K562 (cell line): ENCODE measurements around the gene ADAMTS2. TPM values are rescaled to one million over a fixed set of nuclear protein-coding genes. Genes with fewer than 3 reads are reported as not detected.

Source experiments
- ATAC-seq: fragments of 200-7000 bp; cut with Tn5 transposase; 3 replicates; pipeline ENCODE4 v1.9.1; 2020; ENCODE audit warnings: moderate library complexity
- BruUV-seq: library from RNA; stranded (reverse); fragments of 400-500 nt; replicated peaks from 2 replicates; lab custom pipeline; 2021; lab: Mats Ljungman, UMichigan
- CTCF ChIA-PET: fragments of 300-600 bp; formaldehyde crosslinking; extraction: SDS; loops from one replicate; lab custom pipeline; 2021; ENCODE audit warnings: low intra/inter-chr PET ratio; lab: Yijun Ruan, JAX
- POLR2A ChIA-PET: fragments of 300-600, 350-650 bp; sonication (Branson Sonifier 250); formaldehyde crosslinking; extraction: SDS; loops from one replicate; lab custom pipeline; 2021; ENCODE audit warnings: antibody characterized with exemption, inconsistent platforms; lab: Yijun Ruan, JAX
- DNase-seq, 4 experiments: peaks; one replicate each; pipeline versions ENCODE4 v3.0.0 to v3.0.0-alpha.2; 2011 to 2018; ENCODE audit warnings: low spot score in 3 of 4, mixed read lengths in 3 of 4; ENCODE audit errors: extremely low read depth in 1 of 4
- FAIRE-seq: peaks from 2 replicates; lab custom pipeline; 2011; peaks lifted over from hg19 to GRCh38; lab: Jason Lieb, UNC
- H2AFZ ChIP-seq: 2 replicates; pipeline ENCODE4 v1.6.0; 2011; ENCODE audit warnings: low read depth, low read length, control low read depth, inconsistent platforms
- H3K27ac ChIP-seq: fragments of 200-600 bp; 3 replicates; pipeline ENCODE4 v1.8.0; 2011; ENCODE audit warnings: low read depth, mild to moderate bottlenecking, control low read depth, inconsistent platforms, low read length, moderate library complexity, mixed read lengths; ENCODE audit errors: extremely low read depth
- H3K27me3 ChIP-seq, 2 experiments: fragments of 300-600 bp in 1 of 2; 2 replicates in 1 of 2; 3 replicates in 1 of 2; pipeline versions ENCODE4 v1.6.0 to v1.8.0; 2011; ENCODE audit warnings: inconsistent platforms in 2 of 2, low read length in 2 of 2, mild to moderate bottlenecking in 1 of 2, mixed read lengths in 1 of 2, moderate library complexity in 1 of 2; ENCODE audit not compliant: control insufficient read depth in 2 of 2, insufficient read depth in 2 of 2
- H3K36me3 ChIP-seq: fragments of 300-600 bp; 3 replicates; pipeline ENCODE4 v1.8.0; 2011; ENCODE audit warnings: mild to moderate bottlenecking, low read length, inconsistent platforms; ENCODE audit not compliant: control insufficient read depth, insufficient read depth
- H3K4me1 ChIP-seq, 2 experiments: fragments of 200-600 bp in 1 of 2; replicated peaks in 1 of 2; 2 replicates in 1 of 2; 3 replicates in 1 of 2; pipeline versions ENCODE4 v1.5.1 to v1.8.0; 2011; ENCODE audit warnings: inconsistent platforms in 2 of 2, low read length in 2 of 2, mild to moderate bottlenecking in 1 of 2, mixed read lengths in 1 of 2, moderate library complexity in 1 of 2; ENCODE audit not compliant: control insufficient read depth in 2 of 2, insufficient read depth in 2 of 2
- H3K4me2 ChIP-seq: 2 replicates; pipeline ENCODE4 v1.6.1; 2011; ENCODE audit warnings: low read length, control low read depth, inconsistent platforms, mixed read lengths; ENCODE audit not compliant: insufficient read depth
- H3K4me3 ChIP-seq: fragments of 200-600 bp; sonication (generic), shearing (Covaris generic); 2 replicates; pipeline ENCODE4 v1.5.1; 2016; ENCODE audit warnings: control low read depth, inconsistent platforms
- H3K79me2 ChIP-seq: fragments of 200-600 bp; 3 replicates; pipeline ENCODE4 v1.8.0; 2011; ENCODE audit warnings: low read length, inconsistent platforms; ENCODE audit not compliant: control insufficient read depth, insufficient read depth
- H3K9ac ChIP-seq, 2 experiments: 2 replicates each; pipeline versions ENCODE4 v1.6.0 to v1.6.1; 2011; ENCODE audit warnings: low read depth in 2 of 2, low read length in 2 of 2, control low read depth in 1 of 2, inconsistent platforms in 1 of 2, mild to moderate bottlenecking in 1 of 2, mixed read lengths in 1 of 2; ENCODE audit not compliant: insufficient read depth in 1 of 2
- H3K9me1 ChIP-seq: one replicate; pipeline ENCODE4 v1.6.0; 2011; ENCODE audit warnings: inconsistent platforms, mild to moderate bottlenecking, low read length, moderate library complexity; ENCODE audit not compliant: control insufficient read depth, insufficient read depth
- H3K9me3 ChIP-seq: replicated peaks from 2 replicates; pipeline ENCODE4 v1.5.1; 2011; ENCODE audit warnings: low read depth, low read length, inconsistent platforms; ENCODE audit not compliant: control insufficient read depth, insufficient read depth
- H4K20me1 ChIP-seq: replicated peaks from 2 replicates; pipeline ENCODE4 v1.6.1; 2011; ENCODE audit warnings: low read length, inconsistent platforms, mixed read lengths; ENCODE audit not compliant: control insufficient read depth, insufficient read depth
- FOSL1 ChIP-seq: fragments of 200-800 bp; sonication (Bioruptor generic); conservative IDR thresholded peaks from 2 replicates; pipeline ENCODE4 v1.6.1; 2016; ENCODE audit warnings: missing genetic modification characterization, missing compliant biosample characterization
- KDM4B ChIP-seq, 2 experiments: fragments of 450-650 bp in 1 of 2; sonication (generic) in 1 of 2; IDR thresholded peaks; 2 replicates each; pipeline ENCODE4 v1.6.1; 2016 to 2017; ENCODE audit warnings: borderline replicate concordance in 2 of 2, antibody characterized with exemption in 1 of 2, low read depth in 1 of 2, mild to moderate bottlenecking in 1 of 2
- MAFF ChIP-seq: IDR thresholded peaks from 2 replicates; pipeline ENCODE4 v1.6.1; 2012; ENCODE audit warnings: low read length, improper control_type of control experiment
- SREBF2 ChIP-seq: sonication (generic); formaldehyde crosslinking; IDR thresholded peaks from 2 replicates; pipeline ENCODE4 v1.4.0; 2020; ENCODE audit warnings: mild to moderate bottlenecking, missing genetic modification reagents
- SUPT5H ChIP-seq: fragments of 450-650 bp; IDR thresholded peaks from 2 replicates; pipeline ENCODE4 v1.6.1; 2016
- TAF1 ChIP-seq: IDR thresholded peaks from 2 replicates; pipeline ENCODE4 v1.6.1; 2011; ENCODE audit warnings: mild to moderate bottlenecking, low read length, moderate library complexity; ENCODE audit not compliant: insufficient read depth, control insufficient read depth, severe bottlenecking; ENCODE audit errors: extremely low read depth
- TEAD4 ChIP-seq, 2 experiments: sonication (generic) in 1 of 2; formaldehyde crosslinking in 1 of 2; IDR thresholded peaks; 2 replicates each; pipeline versions ENCODE4 v1.6.1 to v1.8.0; 2012 to 2022; ENCODE audit warnings: borderline replicate concordance in 1 of 2, inconsistent platforms in 1 of 2, low read length in 1 of 2, mild to moderate bottlenecking in 1 of 2, missing genetic modification reagents in 1 of 2
- XRCC3 ChIP-seq: fragments of 450-650 bp; IDR thresholded peaks from 2 replicates; pipeline ENCODE4 v1.6.1; 2017; ENCODE audit warnings: mild to moderate bottlenecking, moderate library complexity
- ZNF408 ChIP-seq: fragments of 250-450 bp; sonication (Bioruptor Pico); IDR thresholded peaks from 2 replicates; pipeline ENCODE4 v1.4.0; 2020; ENCODE audit warnings: low read depth, mild to moderate bottlenecking, moderate library complexity
- WGBS: fragments of 100-300 bp; shearing (Covaris generic); methylation state at CpG from one replicate; pipeline ENCODE4 v1.1.6; 2016; ENCODE audit warnings: low coverage, mixed read lengths; ENCODE audit not compliant: insufficient coverage; ENCODE audit errors: missing lambda C conversion rate; 5-methylcytosine and 5-hydroxymethylcytosine counted together
- in situ Hi-C: fragments of 300-500 bp; cut with MboI; formaldehyde crosslinking; loops from 4 replicates; pipeline ENCODE4 v1.15.0; 2018; ENCODE audit warnings: inconsistent platforms, mixed read lengths
- intact Hi-C: fragments of 100-400 bp; cut with micrococcal nuclease; formaldehyde crosslinking; loops from 2 replicates; pipeline ENCODE4 v1.14.2; 2022
- polyA plus RNA-seq, 8 experiments: library from polyadenylated mRNA; depleted of rRNA in 4 of 8; stranded (reverse) in 5 of 8; unstranded in 3 of 8; fragments of >200 nt; fragmentation: Nextera tagmentation in 2 of 8; fragmentation: Illumina TruSeq in 1 of 8; extraction: Ambion mirVana in 2 of 8; extraction: Trizol in 1 of 8; gene quantifications; 2 replicates each; pipeline versions ENCODE4 v1.2.1 to v1.2.3, GENCODE V29; 2011 to 2014; ENCODE audit warnings: inconsistent platforms in 1 of 8, missing spikeins in 1 of 8
- total RNA-seq, 7 experiments: library from RNA; depleted of rRNA in 6 of 7; stranded (reverse); fragments of >200 nt in 6 of 7; fragmentation: Illumina TruSeq in 2 of 7; extraction: Trizol in 2 of 7; gene quantifications; 2 replicates each; pipeline versions ENCODE4 v1.2.1 to v1.2.3, GENCODE V29; 2011 to 2021; ENCODE audit warnings: low replicate concordance in 1 of 7
- TF ChIP-seq, protein P1 (sequence below): fragments of 450-650 bp; formaldehyde crosslinking; IDR thresholded peaks from 2 replicates; pipeline ENCODE4 v1.4.0; 2022; ENCODE audit warnings: missing genetic modification characterization
- TF ChIP-seq, protein P2 (sequence below): fragments of 250-450 bp; sonication (Bioruptor Pico); IDR thresholded peaks from 2 replicates; pipeline ENCODE4 v1.5.0; 2021; ENCODE audit warnings: mild to moderate bottlenecking, borderline replicate concordance

The ADAMTS2 gene
- total and polyA plus RNA-seq, 9 of the 15 experiments (the other 6 are each of a cell fraction or from before 2014, with no cell fraction given) = not detected

DNA sequence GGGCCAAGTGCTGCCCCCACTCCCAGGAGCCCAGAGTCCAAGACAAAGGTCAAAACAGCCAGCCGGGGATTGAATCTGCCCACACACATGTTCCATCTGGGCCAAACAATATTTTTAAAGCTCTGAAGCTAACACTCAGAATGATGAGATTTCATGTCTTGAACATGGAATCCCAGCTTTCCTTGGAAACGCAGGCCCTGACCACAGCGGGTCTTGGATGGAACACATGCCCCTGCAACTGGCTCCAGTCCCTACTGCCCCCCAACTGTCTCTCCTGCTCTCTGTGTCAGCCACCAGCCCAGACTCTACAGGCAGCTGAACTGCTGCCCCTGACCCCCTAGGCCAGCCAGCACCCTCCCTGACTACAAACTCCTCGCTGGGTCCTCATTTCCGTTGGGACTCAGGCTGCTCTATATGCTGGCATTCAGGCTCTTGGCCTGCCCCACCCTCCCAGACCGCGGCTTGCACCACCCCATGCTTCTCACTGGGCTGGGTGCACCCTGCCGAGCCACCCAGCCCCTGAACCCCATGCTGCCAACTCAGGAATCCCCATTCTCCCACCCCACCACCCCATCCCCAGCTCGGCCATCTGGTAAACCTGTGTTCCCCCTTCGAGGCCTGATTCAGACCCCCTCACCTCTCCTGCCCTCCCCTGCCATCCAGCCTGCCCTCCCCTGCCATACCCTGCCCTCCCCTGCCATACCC, 71.7 kb downstream of the ADAMTS2 start:
- H3K36me3 ChIP-seq = no peaks in the 10 kb centered on the region
- in situ Hi-C loops = no loop called here
- no peaks in the 10 kb centered on the region for H4K20me1 ChIP-seq
- no peaks in the 10 kb centered on the region for H3K79me2 ChIP-seq
- H3K27ac ChIP-seq = no peak overlapping the region
- FAIRE-seq = no peak
- H3K9ac ChIP-seq = no peak overlapping the region
- 0% methylated on average over 8 of the region's 10 CpGs for WGBS
- no peak for DNase-seq
- no peak for TF ChIP-seq ZNF408 (CRISPR knock-in tag)
- TF ChIP-seq, all 486 proteins: peak for 0
- Histone ChIP-seq H3K27me3 (peaks cover 0 to 19% of the 10 kb centered on the region in 2 experiments; a peak in 2 of 5 replicates), H3K4me1 (peaks cover 4 to 12% of the 10 kb centered on the region in 2 experiments; a peak in 2 of 5 replicates), H3K9me1 (no peaks in the 10 kb centered on the region), H3K9me3 (no peaks in the 10 kb centered on the region), H3K4me2 (no peak overlapping the region), H3K4me3 (no peak overlapping the region), H2AFZ (no peak overlapping the region)
- intact Hi-C loops = no loop called here
- POLR2A ChIA-PET = interaction anchor here (0.9 kb wide), 1 partner anchor 10 kb away, joined by 3 read pairs; no protein-coding TSS in a partner anchor
- CTCF ChIA-PET = no interaction called here
- no TSS peak for BruUV-seq
- ATAC-seq = no peak

DNA sequence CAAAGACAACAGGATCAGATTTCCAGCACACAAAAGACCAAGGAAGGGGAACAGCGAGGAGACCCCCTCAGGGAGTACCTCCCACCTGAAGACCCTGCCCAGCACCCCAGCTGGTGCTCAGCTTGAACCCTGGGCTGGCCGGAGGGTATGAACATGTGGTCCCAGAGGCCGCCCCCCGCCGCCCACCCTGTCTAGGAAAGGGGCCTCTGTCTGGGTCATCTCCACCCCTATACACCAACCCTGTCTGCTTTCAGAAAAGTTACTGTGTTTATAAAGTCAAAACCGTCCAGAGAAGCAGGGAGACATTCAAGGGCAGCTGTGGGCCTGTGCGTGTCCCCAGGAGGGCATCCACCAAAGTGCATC, 72.2 kb downstream of the ADAMTS2 start:
- Histone ChIP-seq H3K79me2 (no peaks in the 10 kb centered on the region), H3K9ac (no peak overlapping the region), H3K36me3 (no peaks in the 10 kb centered on the region), H3K27ac (no peak overlapping the region), H3K4me3 (no peak overlapping the region), H3K27me3 (peaks cover 0 to 24% of the 10 kb centered on the region in 2 experiments; a peak in 2 of 5 replicates), H3K4me2 (no peak overlapping the region), H3K9me3 (no peaks in the 10 kb centered on the region), H2AFZ (no peak overlapping the region), H4K20me1 (no peaks in the 10 kb centered on the region), H3K9me1 (no peaks in the 10 kb centered on the region), H3K4me1 (peaks cover 4 to 12% of the 10 kb centered on the region in 2 experiments; a peak in 2 of 5 replicates)
- WGBS = 8% methylated on average over 6 of the region's 7 CpGs
- no peak for ATAC-seq
- BruUV-seq = no TSS peak
- ChIA-PET CTCF (no interaction called here), POLR2A (interaction anchor here (0.9 kb wide), 1 partner anchor 9 kb away, joined by 3 read pairs; no protein-coding TSS in a partner anchor)
- intact Hi-C loops = no loop called here
- no peak for DNase-seq
- no peak for FAIRE-seq
- in situ Hi-C loops = no loop called here
- TF ChIP-seq TAF1 = no peak
- no peak for TF ChIP-seq TEAD4 (IDR thresholded peaks at IDR 0.05; ENCODE audit: low read length)
- no peak for TF ChIP-seq TEAD4 (CRISPR knock-in tag; IDR thresholded peaks at IDR 0.05; ENCODE audit: borderline replicate concordance)
- no peak for TF ChIP-seq FOSL1 (tag)
- TF ChIP-seq XRCC3 = no peak
- TF ChIP-seq KDM4B (IDR thresholded peaks at IDR 0.05; ENCODE audit: borderline replicate concordance in 2 of 2, low read depth in 1 of 2) = no peak
- TF ChIP-seq MAFF = no peak
- TF ChIP-seq, protein P1, sequence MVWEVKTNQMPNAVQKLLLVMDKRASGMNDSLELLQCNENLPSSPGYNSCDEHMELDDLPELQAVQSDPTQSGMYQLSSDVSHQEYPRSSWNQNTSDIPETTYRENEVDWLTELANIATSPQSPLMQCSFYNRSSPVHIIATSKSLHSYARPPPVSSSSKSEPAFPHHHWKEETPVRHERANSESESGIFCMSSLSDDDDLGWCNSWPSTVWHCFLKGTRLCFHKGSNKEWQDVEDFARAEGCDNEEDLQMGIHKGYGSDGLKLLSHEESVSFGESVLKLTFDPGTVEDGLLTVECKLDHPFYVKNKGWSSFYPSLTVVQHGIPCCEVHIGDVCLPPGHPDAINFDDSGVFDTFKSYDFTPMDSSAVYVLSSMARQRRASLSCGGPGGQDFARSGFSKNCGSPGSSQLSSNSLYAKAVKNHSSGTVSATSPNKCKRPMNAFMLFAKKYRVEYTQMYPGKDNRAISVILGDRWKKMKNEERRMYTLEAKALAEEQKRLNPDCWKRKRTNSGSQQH (CRISPR knock-in tag) = no peak
- no peak for TF ChIP-seq SUPT5H
- TF ChIP-seq, protein P2, sequence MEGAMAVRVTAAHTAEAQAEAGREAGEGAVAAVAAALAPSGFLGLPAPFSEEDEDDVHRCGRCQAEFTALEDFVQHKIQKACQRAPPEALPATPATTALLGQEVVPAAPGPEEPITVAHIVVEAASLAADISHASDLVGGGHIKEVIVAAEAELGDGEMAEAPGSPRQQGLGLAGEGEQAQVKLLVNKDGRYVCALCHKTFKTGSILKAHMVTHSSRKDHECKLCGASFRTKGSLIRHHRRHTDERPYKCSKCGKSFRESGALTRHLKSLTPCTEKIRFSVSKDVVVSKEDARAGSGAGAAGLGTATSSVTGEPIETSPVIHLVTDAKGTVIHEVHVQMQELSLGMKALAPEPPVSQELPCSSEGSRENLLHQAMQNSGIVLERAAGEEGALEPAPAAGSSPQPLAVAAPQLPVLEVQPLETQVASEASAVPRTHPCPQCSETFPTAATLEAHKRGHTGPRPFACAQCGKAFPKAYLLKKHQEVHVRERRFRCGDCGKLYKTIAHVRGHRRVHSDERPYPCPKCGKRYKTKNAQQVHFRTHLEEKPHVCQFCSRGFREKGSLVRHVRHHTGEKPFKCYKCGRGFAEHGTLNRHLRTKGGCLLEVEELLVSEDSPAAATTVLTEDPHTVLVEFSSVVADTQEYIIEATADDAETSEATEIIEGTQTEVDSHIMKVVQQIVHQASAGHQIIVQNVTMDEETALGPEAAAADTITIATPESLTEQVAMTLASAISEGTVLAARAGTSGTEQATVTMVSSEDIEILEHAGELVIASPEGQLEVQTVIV (CRISPR knock-in tag) = no peak
- no peak for TF ChIP-seq SREBF2 (CRISPR knock-in tag)
